ENCODE data around the gene RPRD1B. TPM values are rescaled to one million over a fixed set of nuclear protein-coding genes. Genes with fewer than 3 reads are reported as not detected.

Gene RPRD1B, protein sequence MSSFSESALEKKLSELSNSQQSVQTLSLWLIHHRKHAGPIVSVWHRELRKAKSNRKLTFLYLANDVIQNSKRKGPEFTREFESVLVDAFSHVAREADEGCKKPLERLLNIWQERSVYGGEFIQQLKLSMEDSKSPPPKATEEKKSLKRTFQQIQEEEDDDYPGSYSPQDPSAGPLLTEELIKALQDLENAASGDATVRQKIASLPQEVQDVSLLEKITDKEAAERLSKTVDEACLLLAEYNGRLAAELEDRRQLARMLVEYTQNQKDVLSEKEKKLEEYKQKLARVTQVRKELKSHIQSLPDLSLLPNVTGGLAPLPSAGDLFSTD
- 21.6 and 37.7 TPM in 2 replicates for total RNA-seq (ENCODE audit: low replicate concordance)

DNA sequence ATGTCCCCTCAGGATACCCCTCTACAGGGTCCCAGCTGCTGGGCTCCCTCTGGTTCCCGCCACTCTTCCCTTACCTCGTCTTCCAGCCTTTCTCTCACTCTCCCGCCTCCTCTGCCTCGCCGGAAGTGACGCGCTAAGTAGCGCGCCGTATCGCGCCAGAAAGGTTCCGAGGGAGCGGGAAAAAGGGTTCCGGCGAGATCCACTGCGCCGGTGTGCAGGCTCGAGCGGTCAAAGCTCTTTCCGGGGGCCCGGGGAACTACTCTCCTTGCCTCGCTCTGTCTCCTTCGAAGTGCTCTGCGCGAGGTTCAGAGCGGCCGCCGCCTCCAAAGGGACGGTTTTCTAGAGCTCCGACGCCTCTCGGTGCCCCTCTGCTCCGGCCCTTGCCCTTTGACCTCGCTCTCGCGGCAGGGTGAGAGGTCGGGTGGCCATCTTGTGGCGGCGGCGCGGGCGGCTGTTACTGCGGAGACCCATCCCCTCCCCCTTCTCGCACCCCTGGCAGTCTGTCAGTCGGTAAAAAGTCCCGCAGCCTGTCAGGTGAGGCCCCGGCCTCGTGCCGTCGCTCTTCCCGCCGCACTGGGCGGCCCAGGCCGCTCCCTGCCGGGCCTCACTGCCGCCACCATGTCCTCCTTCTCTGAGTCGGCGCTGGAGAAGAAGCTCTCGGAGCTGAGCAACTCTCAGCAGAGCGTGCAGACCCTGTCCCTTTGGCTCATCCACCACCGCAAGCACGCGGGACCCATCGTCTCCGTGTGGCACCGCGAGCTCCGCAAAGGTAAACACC is at the start of gene RPRD1B, which contains the start of gene TTI1:
Gene RPRD1B (plus strand): TSS at position 417 of the 778 bp plus-strand sequence. CDS start 202 bp downstream, at position 619.
Gene TTI1 (minus strand): TSS at position 127 of the 778 bp plus-strand sequence. CDS start 19,640 bp downstream, outside the sequence.
- H3K9ac ChIP-seq: peak within 1 kb of the TSS; percentile 90
- TF ChIP-seq EZH2phosphoT487 (IDR thresholded peaks at IDR 0.05): no peak
- TF ChIP-seq EZH2 (IDR thresholded peaks at IDR 0.05): peak; percentile 9
- TF ChIP-seq, protein P1, sequence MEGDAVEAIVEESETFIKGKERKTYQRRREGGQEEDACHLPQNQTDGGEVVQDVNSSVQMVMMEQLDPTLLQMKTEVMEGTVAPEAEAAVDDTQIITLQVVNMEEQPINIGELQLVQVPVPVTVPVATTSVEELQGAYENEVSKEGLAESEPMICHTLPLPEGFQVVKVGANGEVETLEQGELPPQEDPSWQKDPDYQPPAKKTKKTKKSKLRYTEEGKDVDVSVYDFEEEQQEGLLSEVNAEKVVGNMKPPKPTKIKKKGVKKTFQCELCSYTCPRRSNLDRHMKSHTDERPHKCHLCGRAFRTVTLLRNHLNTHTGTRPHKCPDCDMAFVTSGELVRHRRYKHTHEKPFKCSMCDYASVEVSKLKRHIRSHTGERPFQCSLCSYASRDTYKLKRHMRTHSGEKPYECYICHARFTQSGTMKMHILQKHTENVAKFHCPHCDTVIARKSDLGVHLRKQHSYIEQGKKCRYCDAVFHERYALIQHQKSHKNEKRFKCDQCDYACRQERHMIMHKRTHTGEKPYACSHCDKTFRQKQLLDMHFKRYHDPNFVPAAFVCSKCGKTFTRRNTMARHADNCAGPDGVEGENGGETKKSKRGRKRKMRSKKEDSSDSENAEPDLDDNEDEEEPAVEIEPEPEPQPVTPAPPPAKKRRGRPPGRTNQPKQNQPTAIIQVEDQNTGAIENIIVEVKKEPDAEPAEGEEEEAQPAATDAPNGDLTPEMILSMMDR (IDR thresholded peaks at IDR 0.05): no peak
- no peaks in the 10 kb centered on the region for H3K9me3 ChIP-seq (ENCODE audit: low read depth)
- Mint-ChIP-seq H3K27me3 (ENCODE audit: insufficient read depth, low read depth) (peaks cover 4% of the 10 kb centered on the region), H3K9me3 (peaks cover 5% of the 10 kb centered on the region), H3K4me1 (peaks cover 35% of the 10 kb centered on the region), H3K27ac (peak within 1 kb of the TSS; percentile 98), H3K4me3 (peak within 1 kb of the TSS; percentile 98), H3K36me3 (peaks cover 30% of the 10 kb centered on the region)
- peak within 1 kb of the TSS; percentile 94 for H2AFZ ChIP-seq (replicated peaks)
- peaks cover 12% of the 10 kb centered on the region for H3K36me3 ChIP-seq
- no peaks in the 10 kb centered on the region for H3K27me3 ChIP-seq
- peaks cover 27% of the 10 kb centered on the region for H3K4me1 ChIP-seq
- H3K4me2 ChIP-seq: peak within 1 kb of the TSS; percentile 91
- H4K20me1 ChIP-seq (ENCODE audit: low read depth): no peaks in the 10 kb centered on the region
- DNase-seq (ENCODE audit: low spot score): peak; percentile 94
- peaks cover 96% of the 10 kb centered on the region for H3K79me2 ChIP-seq (ENCODE audit: low read depth)
- no peaks in the 10 kb centered on the region for H3F3A ChIP-seq (ENCODE audit: low read depth)
- H3K27ac ChIP-seq: peak within 1 kb of the TSS; percentile 97
- peak within 1 kb of the TSS; percentile 80 for H3K4me3 ChIP-seq

DNA sequence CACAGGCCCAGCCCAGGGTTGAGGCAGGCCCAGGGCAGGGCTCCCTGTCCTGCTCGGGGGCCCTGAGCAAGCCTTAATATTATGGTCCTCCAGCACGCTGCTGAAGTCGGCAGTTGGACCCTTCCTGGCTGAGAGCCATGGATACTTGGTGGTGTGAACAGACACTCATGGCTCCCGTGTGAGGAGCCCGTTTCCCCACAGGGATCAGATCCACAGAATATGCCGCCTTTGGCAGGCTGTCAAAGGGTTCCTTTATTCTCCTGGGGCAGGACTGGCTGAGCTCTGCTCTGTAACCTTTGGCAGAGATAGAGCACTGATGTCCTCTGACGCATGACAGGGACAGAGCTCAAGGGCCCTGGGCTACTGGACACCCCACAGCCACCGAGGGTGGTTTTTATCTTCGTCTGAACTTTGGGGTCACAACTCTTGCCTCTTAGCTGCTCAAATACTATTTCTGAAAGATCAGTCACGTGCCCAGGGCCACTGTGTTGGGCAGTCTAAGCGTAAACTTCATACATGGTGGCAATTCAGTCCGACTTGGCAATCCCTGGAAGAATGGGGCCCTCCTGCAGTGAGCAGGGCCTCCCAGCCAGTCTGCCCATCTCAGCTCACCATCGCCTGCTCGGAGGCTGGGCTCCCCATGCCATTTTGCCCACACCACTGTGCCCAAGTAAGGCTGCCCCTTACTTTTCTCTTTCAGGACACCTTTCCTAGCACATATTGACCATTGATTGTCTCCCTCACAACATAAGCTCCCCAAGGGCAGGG is 49.3 kb upstream of the RPRD1B start:
- no peaks in the 10 kb centered on the region for H3K79me2 ChIP-seq (ENCODE audit: low read depth)
- no peak overlapping the region for H3K27ac Mint-ChIP-seq
- H3K9me3 Mint-ChIP-seq: no peaks in the 10 kb centered on the region
- no peaks in the 10 kb centered on the region for H3K27me3 ChIP-seq
- no peaks in the 10 kb centered on the region for H3K27me3 Mint-ChIP-seq (ENCODE audit: insufficient read depth, low read depth)
- DNase-seq (ENCODE audit: low spot score): no peak
- peaks cover 32% of the 10 kb centered on the region for H3F3A ChIP-seq (ENCODE audit: low read depth)
- H3K9me3 ChIP-seq (ENCODE audit: low read depth): no peaks in the 10 kb centered on the region
- no peak overlapping the region for H2AFZ ChIP-seq (replicated peaks)
- H3K27ac ChIP-seq: peak overlapping the region; percentile 13
- no peaks in the 10 kb centered on the region for H3K36me3 ChIP-seq
- no peak overlapping the region for H3K4me2 ChIP-seq
- no peak for TF ChIP-seq EZH2 (IDR thresholded peaks at IDR 0.05)
- H4K20me1 ChIP-seq (ENCODE audit: low read depth): peaks cover 5% of the 10 kb centered on the region
- H3K36me3 Mint-ChIP-seq: peaks cover 18% of the 10 kb centered on the region
- no peak overlapping the region for H3K4me3 ChIP-seq
- H3K9ac ChIP-seq: no peak overlapping the region
- H3K4me3 Mint-ChIP-seq: no peak overlapping the region
- H3K4me1 ChIP-seq: peaks cover 28% of the 10 kb centered on the region
- H3K4me1 Mint-ChIP-seq: peaks cover 65% of the 10 kb centered on the region

DNA sequence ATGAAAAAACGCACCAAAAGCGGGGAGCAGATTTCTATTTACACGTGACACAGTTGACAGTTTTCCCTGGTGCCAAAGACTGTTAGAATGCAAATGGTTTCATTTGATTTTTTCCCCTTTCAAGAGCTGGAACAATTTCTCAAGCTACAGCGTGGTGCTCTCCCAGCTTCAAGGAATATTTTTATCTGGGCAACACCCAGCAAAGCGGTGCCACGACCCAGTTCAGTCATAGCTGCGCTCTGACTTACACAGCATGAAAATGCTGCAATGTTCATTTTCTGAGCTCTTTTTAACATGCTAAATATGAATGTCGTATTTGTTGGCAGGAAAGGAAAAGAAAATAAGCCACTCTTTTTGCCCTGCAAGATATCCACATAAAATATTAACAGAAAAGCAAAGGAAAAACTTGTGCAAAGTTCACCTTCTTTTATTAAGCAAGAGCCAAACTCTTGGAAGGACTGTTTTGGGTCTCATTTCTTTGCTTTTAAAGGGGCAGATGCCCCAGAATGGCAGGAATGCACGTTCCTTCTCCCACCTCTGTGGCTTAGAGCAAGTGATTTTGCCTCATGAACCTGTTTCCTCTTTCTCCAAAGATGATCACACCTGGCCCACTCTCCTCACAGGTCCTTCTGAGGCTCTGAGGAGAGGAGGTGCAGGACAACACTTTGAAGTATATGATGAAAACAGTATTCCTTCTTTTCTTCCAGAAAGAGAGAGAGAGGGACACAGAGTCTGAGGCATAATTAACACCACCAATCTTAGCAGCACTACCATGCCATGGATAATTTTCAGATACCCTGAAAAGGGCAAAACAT is 47.3 kb upstream of the RPRD1B start:
- H3K27ac ChIP-seq: no peak overlapping the region
- no peak overlapping the region for H3K4me3 Mint-ChIP-seq
- H3K9me3 ChIP-seq (ENCODE audit: low read depth): no peaks in the 10 kb centered on the region
- H3K4me1 ChIP-seq: peaks cover 19% of the 10 kb centered on the region
- no peak overlapping the region for H3K4me3 ChIP-seq
- H3K27ac Mint-ChIP-seq: peak overlapping the region; percentile 39
- no peaks in the 10 kb centered on the region for H3K27me3 ChIP-seq
- DNase-seq (ENCODE audit: low spot score): no peak
- H2AFZ ChIP-seq (replicated peaks): no peak overlapping the region
- peaks cover 19% of the 10 kb centered on the region for H3F3A ChIP-seq (ENCODE audit: low read depth)
- H3K4me2 ChIP-seq: peak overlapping the region; percentile 21
- peaks cover 57% of the 10 kb centered on the region for H3K4me1 Mint-ChIP-seq
- H3K79me2 ChIP-seq (ENCODE audit: low read depth): no peaks in the 10 kb centered on the region
- no peaks in the 10 kb centered on the region for H3K27me3 Mint-ChIP-seq (ENCODE audit: insufficient read depth, low read depth)
- H3K9ac ChIP-seq: peak overlapping the region; percentile 1
- peaks cover 5% of the 10 kb centered on the region for H4K20me1 ChIP-seq (ENCODE audit: low read depth)
- TF ChIP-seq, protein P1 (IDR thresholded peaks at IDR 0.05): no peak
- TF ChIP-seq EZH2phosphoT487 (IDR thresholded peaks at IDR 0.05) (no peak), EZH2 (IDR thresholded peaks at IDR 0.05) (no peak)
- H3K9me3 Mint-ChIP-seq: no peaks in the 10 kb centered on the region
- no peaks in the 10 kb centered on the region for H3K36me3 ChIP-seq
- peaks cover 20% of the 10 kb centered on the region for H3K36me3 Mint-ChIP-seq
